Loucy (cell line): ENCODE data around the gene ZNF541.

Experiments
- EZH2phosphoT487 ChIP-seq: fragments of 200-600 bp; IDR thresholded peaks from 2 replicates; pipeline ENCODE4 v1.6.1; 2018; ENCODE audit warnings: antibody characterized with exemption, mild to moderate bottlenecking, moderate library complexity, borderline replicate concordance
- TF ChIP-seq, protein P1 (sequence below): fragments of 200-600 bp; sonication (generic); conservative IDR thresholded peaks from 2 replicates; pipeline ENCODE4 v1.5.1; 2014; ENCODE audit warnings: mild to moderate bottlenecking, antibody characterized with exemption, low read length

GRCh38 chr19:47560999-47561398 is 11.9 kb downstream of the ZNF541 start:
- TF ChIP-seq, protein P1, sequence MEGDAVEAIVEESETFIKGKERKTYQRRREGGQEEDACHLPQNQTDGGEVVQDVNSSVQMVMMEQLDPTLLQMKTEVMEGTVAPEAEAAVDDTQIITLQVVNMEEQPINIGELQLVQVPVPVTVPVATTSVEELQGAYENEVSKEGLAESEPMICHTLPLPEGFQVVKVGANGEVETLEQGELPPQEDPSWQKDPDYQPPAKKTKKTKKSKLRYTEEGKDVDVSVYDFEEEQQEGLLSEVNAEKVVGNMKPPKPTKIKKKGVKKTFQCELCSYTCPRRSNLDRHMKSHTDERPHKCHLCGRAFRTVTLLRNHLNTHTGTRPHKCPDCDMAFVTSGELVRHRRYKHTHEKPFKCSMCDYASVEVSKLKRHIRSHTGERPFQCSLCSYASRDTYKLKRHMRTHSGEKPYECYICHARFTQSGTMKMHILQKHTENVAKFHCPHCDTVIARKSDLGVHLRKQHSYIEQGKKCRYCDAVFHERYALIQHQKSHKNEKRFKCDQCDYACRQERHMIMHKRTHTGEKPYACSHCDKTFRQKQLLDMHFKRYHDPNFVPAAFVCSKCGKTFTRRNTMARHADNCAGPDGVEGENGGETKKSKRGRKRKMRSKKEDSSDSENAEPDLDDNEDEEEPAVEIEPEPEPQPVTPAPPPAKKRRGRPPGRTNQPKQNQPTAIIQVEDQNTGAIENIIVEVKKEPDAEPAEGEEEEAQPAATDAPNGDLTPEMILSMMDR = no peak
- no peak for TF ChIP-seq EZH2phosphoT487
